GM18526 (cell line): ENCODE measurements around the gene TULP3.

Experiments used
- POLR2A ChIP-seq: IDR thresholded peaks from 3 replicates; pipeline ENCODE4 v1.6.1; 2011; ENCODE audit not compliant: insufficient read length; ENCODE audit errors: extremely low read depth

TULP3 gene

DNA sequence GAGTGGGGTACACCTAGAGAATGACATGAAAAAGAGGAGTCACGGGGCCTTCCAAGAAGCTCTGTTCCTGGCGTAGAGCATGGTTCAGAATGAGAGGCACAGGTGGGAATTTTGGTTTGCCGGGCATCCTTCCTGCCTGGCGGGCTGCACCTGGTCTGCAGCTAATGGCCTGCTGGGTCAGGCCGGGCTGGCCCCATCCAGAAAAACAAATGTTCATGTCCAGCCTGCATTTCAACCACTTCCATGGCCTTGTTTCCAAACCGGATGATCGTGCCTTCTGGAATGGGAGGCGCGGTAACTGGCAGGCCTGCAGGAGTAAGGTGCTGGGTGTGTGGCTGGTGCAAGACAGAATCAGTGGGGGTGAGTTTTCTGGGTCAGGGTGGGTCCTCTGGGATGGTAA, 82.9 kb downstream of the TULP3 start:
- no peak for TF ChIP-seq POLR2A

DNA sequence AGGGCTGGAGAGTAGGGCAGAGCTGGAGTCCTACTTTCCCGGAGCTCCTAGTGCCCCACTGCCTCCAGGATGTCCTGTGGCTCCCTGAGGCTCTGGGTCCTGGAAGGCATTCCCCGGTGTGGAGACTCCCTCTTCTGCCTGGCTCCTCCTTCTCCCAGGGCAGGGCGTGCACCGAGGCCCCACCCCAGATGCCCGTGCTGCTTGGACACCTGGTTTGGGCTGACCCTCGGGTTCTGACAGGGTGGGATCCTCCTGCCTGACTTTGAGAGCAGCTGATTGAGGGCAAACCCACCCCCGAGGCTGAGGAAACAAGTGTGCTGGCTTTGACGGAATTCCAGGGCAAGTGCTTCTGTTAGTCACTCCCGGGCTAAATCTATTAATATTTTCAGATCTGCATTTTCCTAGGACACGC, 83.9 kb downstream of the TULP3 start:
- TF ChIP-seq POLR2A = no peak

DNA sequence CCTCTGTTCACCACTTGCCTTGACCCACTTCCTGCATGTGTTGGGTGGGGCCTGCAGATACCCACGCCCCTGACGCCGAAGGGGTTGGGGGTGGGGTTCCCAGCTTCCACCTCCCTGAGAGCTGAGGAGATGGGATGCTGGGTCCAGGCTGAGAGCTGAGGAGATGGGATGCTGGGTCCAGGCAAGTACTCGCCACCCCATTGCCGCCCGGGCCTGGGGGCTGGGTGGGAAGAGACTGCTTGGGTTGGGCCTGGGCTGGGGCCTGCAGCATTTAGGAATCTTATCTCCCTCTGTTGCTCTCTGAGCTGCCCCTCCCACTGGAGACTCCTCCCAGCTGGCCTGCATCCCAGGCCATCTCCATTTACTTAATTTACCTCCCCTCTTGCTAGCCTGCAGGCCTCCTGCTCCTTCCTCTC, 85.9 kb downstream of the TULP3 start:
- no peak for TF ChIP-seq POLR2A

DNA sequence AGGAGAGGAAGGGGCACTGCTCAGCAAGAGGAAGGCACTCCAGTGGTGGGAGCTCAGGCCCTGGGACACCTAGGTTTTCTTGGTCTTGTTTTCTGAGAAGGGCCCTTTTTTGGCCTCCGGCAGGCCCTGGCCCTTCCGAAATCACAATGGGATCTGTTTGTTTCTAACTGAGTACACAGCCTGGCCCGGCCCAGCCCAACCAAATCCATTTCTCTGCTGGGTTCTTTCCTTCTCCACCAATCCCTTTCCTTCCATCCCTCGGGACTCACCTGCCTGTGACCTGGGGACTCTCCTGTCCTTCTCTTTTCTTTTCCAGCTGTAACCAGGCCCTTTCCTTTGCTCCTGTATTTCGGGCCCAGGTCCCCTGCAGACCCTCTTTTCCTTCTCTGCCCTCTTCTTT, 87.1 kb downstream of the TULP3 start:
- TF ChIP-seq POLR2A = no peak

DNA sequence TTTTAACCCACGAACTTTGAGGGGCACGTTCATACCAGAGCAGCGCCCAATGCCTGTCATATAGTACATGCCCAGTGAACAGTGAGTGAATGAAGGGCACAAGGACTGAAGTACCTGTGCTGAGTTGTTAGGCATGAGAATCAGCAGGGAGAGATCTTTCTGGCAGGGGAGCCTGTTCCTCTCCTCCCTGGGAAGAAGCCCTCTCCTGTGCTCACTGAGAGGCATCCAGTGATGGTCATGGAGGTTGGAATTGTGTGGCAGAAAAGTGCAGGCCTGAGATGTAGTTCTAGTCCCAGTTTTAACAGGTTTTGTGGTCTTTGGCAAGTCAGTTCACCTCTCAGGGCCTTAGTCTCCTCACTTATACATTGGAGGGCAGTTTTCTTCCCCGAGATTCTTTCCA, 89.1 kb downstream of the TULP3 start:
- no peak for TF ChIP-seq POLR2A

DNA sequence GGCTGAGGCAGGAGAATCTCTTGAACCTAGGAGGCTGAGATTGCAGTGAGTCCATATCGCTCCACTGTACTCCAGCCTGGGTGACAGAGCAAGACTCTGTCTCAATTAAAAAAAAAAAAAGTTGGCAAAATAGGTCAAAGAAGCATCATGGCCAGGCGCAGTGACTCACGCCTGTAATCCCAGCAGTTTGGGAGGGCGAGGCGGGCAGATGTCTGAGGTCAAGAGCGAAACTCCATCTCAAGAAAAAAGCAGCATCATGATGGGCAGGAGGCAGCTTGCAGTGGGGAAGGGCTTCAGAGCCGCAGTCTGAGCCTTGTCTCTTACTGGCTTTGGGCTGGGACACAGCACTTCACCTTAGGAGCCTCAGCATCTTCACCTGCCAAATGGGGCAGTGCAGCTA, 89.9 kb downstream of the TULP3 start:
- no peak for TF ChIP-seq POLR2A

DNA sequence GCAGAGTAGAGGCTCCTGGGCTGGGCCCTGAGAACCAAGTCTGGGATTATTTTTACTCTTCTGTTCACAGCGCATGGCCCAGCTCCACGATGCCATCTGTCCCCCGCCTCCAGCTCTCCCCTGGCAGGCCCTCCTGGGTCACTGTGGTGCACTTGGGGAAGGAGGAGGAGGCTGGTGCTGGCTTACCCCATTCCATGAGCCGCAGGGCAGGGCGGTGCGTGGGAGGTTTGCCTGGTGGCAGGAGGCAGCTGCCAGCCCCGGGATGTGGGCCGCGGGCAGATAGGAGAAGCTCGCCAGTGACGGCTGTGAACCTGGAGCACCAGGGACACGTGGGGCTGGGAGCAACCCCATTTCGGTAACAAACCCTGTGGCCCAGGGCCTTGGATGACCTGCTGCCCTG, 91.7 kb downstream of the TULP3 start:
- TF ChIP-seq POLR2A = no peak

DNA sequence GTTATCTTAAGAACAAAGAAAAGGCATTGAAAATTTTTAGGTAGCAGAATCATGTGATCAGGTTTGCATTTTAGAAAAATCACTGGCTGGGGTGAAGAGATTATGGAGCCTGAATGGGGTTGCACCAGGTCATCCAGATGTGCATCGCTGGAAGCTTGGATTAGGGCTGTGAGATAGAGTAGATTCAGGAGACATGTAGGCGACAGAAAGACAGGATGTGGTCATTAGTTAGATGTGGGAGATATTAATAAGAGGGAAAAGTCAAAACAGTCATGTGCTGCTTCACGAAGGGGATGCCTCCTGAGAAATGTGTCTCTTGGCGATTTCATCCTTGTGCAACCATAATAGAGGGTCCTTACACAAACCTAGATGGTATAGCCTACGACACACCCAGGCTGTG, 93.6 kb downstream of the TULP3 start:
- no peak for TF ChIP-seq POLR2A

DNA sequence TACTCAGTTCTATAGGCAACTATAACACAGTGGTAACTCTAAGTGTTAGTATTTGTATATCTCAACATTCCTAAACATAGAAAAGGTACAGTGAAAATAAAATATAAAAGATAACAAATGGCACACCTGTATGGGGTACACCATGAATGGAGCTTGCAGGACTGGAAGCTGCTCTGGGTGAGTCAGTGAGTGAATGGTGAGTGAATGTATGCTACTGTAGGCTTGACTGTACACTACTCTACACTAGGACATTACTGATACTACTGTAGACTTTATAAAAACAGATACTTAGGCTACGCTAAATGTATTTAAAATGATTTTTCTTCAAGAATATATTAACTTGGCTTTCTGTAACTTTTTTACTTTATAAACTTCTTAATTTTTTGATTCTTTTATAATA, 94.0 kb downstream of the TULP3 start:
- no peak for TF ChIP-seq POLR2A

DNA sequence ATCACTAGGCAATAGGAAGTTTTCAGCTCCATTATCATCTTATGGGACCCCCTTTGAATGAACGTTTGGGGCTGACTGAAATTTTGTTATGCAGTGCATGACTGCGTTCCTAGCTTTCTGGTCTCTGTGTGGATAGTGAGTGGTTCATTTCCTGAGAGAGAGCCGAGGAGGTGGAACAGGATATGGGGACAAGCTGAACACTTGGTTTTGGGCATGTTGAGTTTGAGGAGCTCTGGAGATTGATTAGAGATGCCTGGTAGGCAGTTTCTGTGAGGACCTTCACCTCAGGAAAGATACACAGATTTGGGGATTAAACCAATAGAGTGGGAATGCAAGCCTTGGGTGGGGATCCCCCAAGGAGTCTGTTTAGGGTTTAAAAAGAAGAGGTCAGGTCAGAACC, 96.2 kb downstream of the TULP3 start:
- TF ChIP-seq POLR2A = no peak

DNA sequence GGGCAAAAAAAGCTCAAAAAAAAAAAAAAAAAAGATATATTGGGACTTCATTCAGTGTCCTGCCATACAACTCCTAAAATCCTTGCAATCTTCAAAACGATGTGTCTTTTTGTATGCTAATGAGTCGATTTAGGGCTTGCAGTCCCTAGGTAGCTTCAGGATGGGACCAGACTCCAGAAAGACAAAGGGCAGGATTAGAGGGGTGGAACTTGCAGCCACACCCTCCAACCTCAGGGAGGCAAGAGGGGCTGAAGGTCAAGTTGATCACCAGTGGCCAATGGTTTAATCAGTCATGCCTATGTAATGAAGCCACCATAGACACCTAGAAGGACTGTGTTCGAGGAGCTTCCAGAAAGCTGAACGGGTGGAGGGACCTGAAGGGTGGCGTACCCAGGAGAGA, 97.8 kb downstream of the TULP3 start:
- TF ChIP-seq POLR2A = no peak
